Caco-2 (cell line): Measurements from ENCODE around the gene NALCN. TPM values are rescaled to one million over a fixed set of nuclear protein-coding genes. Genes with fewer than 3 reads are reported as not detected.

Experiments
- BruUV-seq: library from RNA; stranded (reverse); fragments of 400-500 nt; replicated peaks from 2 replicates; lab custom pipeline; 2021; lab: Mats Ljungman, UMichigan
- CTCF ChIA-PET: fragments of 300-600 bp; sonication (Branson Sonifier 250); formaldehyde crosslinking; loops from one replicate; lab custom pipeline; 2022; ENCODE audit warnings: antibody characterized with exemption; lab: Charles Lee
- POLR2A ChIA-PET: fragments of 300-600 bp; sonication (Branson Sonifier 250); formaldehyde crosslinking; loops from one replicate; lab custom pipeline; 2022; ENCODE audit warnings: antibody characterized with exemption; lab: Charles Lee
- DNase-seq, 2 experiments: peaks; one replicate each; pipeline versions ENCODE4 v3.0.0 to v3.0.0-alpha.2; 2020 to 2022
- H3K27me3 ChIP-seq: replicated peaks from 2 replicates; pipeline ENCODE4 v1.6.0; 2011; ENCODE audit warnings: low read length; ENCODE audit not compliant: control insufficient read depth, insufficient read depth
- H3K36me3 ChIP-seq: 2 replicates; pipeline ENCODE4 v1.5.1; 2011; ENCODE audit warnings: low read length; ENCODE audit not compliant: control insufficient read depth, insufficient read depth
- H3K4me1 ChIP-seq: fragments of 250-450 bp; sonication (Bioruptor Pico); 2 replicates; pipeline ENCODE4 v1.5.1; 2020; ENCODE audit warnings: mild to moderate bottlenecking
- H3K4me3 ChIP-seq: 2 replicates; pipeline ENCODE4 v1.5.1; 2011; ENCODE audit warnings: low read depth, mild to moderate bottlenecking, control low read depth, low read length
- H3K9me3 ChIP-seq: fragments of 250-450 bp; sonication (Bioruptor Pico); 2 replicates; pipeline ENCODE4 v1.5.1; 2020; ENCODE audit warnings: mild to moderate bottlenecking, moderate library complexity
- H3K27ac Mint-ChIP-seq: one replicate; pipeline ENCODE4 v1.8.0; 2022; ENCODE audit warnings: mixed read lengths; ENCODE audit not compliant: unreplicated experiment
- H3K27me3 Mint-ChIP-seq: one replicate; pipeline ENCODE4 v1.8.0; 2022; ENCODE audit warnings: mixed read lengths; ENCODE audit not compliant: insufficient read depth, unreplicated experiment
- H3K36me3 Mint-ChIP-seq: one replicate; pipeline ENCODE4 v1.8.0; 2022; ENCODE audit warnings: mild to moderate bottlenecking, mixed read lengths; ENCODE audit not compliant: insufficient read depth, unreplicated experiment
- H3K4me1 Mint-ChIP-seq: one replicate; pipeline ENCODE4 v1.8.0; 2022; ENCODE audit warnings: low read depth, mixed read lengths; ENCODE audit not compliant: unreplicated experiment
- H3K4me3 Mint-ChIP-seq: one replicate; pipeline ENCODE4 v1.8.0; 2022; ENCODE audit warnings: mild to moderate bottlenecking, moderate library complexity, mixed read lengths; ENCODE audit not compliant: unreplicated experiment
- H3K9me3 Mint-ChIP-seq: one replicate; pipeline ENCODE4 v1.8.0; 2022; ENCODE audit warnings: mixed read lengths; ENCODE audit not compliant: unreplicated experiment
- intact Hi-C: fragments of 100-400 bp; cut with micrococcal nuclease; formaldehyde crosslinking; loops from one replicate; pipeline ENCODE4 v1.10.0; 2022; ENCODE audit not compliant: unreplicated experiment
- total RNA-seq: library from RNA; stranded (reverse); gene quantifications from 2 replicates; pipeline ENCODE4 v1.2.3, GENCODE V29; 2022
- TF ChIP-seq, protein P1 (sequence below), 2 experiments: fragments of 200-600 bp in 1 of 2; IDR thresholded peaks; 1 replicate in 1 of 2; 2 replicates in 1 of 2; pipeline versions ENCODE4 v1.5.1 to v1.8.0; 2011 to 2022; ENCODE audit warnings: antibody characterized with exemption in 1 of 2, control low read depth in 1 of 2, inconsistent platforms in 1 of 2, low read depth in 1 of 2, low read length in 1 of 2, mild to moderate bottlenecking in 1 of 2, moderate library complexity in 1 of 2; ENCODE audit not compliant: insufficient read depth in 1 of 2, severe bottlenecking in 1 of 2, unreplicated experiment in 1 of 2

NALCN gene
- total RNA-seq, 1 experiment from 2014 or later, result not detected

DNA sequence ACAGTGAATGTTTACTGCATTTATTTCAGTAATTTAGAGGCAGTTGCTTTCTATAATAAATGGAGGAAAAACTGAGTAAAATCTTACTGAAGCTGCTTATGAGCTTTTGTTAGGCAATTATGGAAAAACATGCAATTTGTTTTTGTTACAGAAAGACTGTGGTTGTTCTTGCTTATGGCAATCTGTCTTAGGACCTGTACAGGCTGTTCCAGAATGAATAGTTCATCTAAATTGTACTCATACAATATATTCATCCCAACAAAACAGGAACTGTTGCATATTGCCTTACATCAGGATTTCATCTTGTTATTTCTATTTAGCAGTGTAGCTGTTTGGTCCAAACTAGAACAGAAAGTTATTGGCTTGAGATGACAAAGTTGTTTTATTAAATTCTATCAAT lies 199.2 kb downstream of the NALCN start:
- ChIA-PET POLR2A (no interaction called here), CTCF (no interaction called here)
- TF ChIP-seq, protein P1, sequence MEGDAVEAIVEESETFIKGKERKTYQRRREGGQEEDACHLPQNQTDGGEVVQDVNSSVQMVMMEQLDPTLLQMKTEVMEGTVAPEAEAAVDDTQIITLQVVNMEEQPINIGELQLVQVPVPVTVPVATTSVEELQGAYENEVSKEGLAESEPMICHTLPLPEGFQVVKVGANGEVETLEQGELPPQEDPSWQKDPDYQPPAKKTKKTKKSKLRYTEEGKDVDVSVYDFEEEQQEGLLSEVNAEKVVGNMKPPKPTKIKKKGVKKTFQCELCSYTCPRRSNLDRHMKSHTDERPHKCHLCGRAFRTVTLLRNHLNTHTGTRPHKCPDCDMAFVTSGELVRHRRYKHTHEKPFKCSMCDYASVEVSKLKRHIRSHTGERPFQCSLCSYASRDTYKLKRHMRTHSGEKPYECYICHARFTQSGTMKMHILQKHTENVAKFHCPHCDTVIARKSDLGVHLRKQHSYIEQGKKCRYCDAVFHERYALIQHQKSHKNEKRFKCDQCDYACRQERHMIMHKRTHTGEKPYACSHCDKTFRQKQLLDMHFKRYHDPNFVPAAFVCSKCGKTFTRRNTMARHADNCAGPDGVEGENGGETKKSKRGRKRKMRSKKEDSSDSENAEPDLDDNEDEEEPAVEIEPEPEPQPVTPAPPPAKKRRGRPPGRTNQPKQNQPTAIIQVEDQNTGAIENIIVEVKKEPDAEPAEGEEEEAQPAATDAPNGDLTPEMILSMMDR (IDR thresholded peaks at IDR 0.05; ENCODE audit: insufficient read depth in 1 of 2, low read depth in 1 of 2, low read length in 1 of 2, severe bottlenecking in 1 of 2, unreplicated experiment in 1 of 2), result no peak
- Mint-ChIP-seq H3K27ac (no peak overlapping the region), H3K27me3 (peaks cover 4% of the 10 kb centered on the region), H3K9me3 (no peaks in the 10 kb centered on the region), H3K36me3 (no peaks in the 10 kb centered on the region), H3K4me1 (no peaks in the 10 kb centered on the region), H3K4me3 (no peak overlapping the region)
- no peaks in the 10 kb centered on the region for H3K4me1 ChIP-seq
- intact Hi-C loops, result no loop called here
- H3K36me3 ChIP-seq, result no peaks in the 10 kb centered on the region
- no peak overlapping the region for H3K4me3 ChIP-seq
- DNase-seq, result no peak
- H3K9me3 ChIP-seq, result no peaks in the 10 kb centered on the region
- BruUV-seq, result no TSS peak
- no peaks in the 10 kb centered on the region for H3K27me3 ChIP-seq

DNA sequence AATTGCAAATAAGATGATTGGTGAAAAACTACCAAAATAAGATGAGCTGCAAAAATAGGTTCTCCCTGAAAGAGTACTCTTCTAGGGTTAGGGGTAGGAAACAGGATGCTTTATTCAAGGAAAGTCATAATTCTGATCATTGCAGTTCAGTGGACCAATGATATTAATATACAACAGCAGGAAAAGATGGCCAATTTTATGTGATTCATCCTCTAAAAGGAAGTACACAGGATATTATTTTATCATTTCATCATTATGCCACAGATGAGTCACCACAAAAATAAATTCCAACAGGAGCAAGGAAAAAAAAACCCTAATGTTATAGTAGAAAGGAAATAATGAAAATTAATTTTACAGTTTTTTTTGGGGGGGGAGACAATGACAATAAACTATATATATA lies 205.0 kb downstream of the NALCN start:
- Histone ChIP-seq H3K27me3 (no peaks in the 10 kb centered on the region), H3K4me1 (no peaks in the 10 kb centered on the region), H3K4me3 (no peak overlapping the region), H3K9me3 (no peaks in the 10 kb centered on the region), H3K36me3 (no peaks in the 10 kb centered on the region)
- no peaks in the 10 kb centered on the region for H3K36me3 Mint-ChIP-seq
- no peak for DNase-seq
- H3K27ac Mint-ChIP-seq, result no peak overlapping the region
- peaks cover 3% of the 10 kb centered on the region for H3K27me3 Mint-ChIP-seq
- intact Hi-C loops, result no loop called here
- BruUV-seq, result no TSS peak
- H3K4me3 Mint-ChIP-seq, result no peak overlapping the region
- no peaks in the 10 kb centered on the region for H3K4me1 Mint-ChIP-seq
- TF ChIP-seq, protein P1 (IDR thresholded peaks at IDR 0.05; ENCODE audit: insufficient read depth in 1 of 2, low read depth in 1 of 2, low read length in 1 of 2, severe bottlenecking in 1 of 2, unreplicated experiment in 1 of 2), result no peak
- ChIA-PET CTCF (interaction anchor here (0.6 kb wide), 1 partner anchor 8 kb away, joined by 3 read pairs; no protein-coding TSS in a partner anchor), POLR2A (no interaction called here)
- no peaks in the 10 kb centered on the region for H3K9me3 Mint-ChIP-seq

DNA sequence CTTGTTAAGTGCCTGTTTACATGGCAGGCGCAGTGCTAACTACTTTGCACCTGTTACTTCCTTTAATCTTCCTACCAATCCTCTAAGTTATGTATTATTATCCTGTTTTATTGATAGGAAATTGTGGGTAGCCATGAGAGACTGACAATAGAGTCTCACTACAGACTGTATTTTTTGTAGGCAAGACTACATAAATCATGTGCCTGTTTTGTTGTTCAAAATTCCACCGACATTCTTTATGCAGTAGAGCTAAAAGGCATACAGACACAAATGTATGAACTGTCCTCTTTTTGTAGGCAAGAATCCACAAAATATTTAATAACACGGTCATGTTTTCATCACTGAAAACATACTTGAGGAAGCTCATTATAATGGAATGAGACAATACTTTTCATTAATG lies 205.5 kb downstream of the NALCN start:
- H3K4me3 Mint-ChIP-seq, result no peak overlapping the region
- intact Hi-C loops, result no loop called here
- Histone ChIP-seq H3K9me3 (no peaks in the 10 kb centered on the region), H3K27me3 (no peaks in the 10 kb centered on the region), H3K36me3 (no peaks in the 10 kb centered on the region), H3K4me1 (no peaks in the 10 kb centered on the region), H3K4me3 (no peak overlapping the region)
- no peaks in the 10 kb centered on the region for H3K4me1 Mint-ChIP-seq
- DNase-seq, result no peak
- H3K9me3 Mint-ChIP-seq, result no peaks in the 10 kb centered on the region
- CTCF ChIA-PET, result no interaction called here
- no peak overlapping the region for H3K27ac Mint-ChIP-seq
- H3K36me3 Mint-ChIP-seq, result no peaks in the 10 kb centered on the region
- peaks cover 3% of the 10 kb centered on the region for H3K27me3 Mint-ChIP-seq
- BruUV-seq, result no TSS peak
- TF ChIP-seq, protein P1 (IDR thresholded peaks at IDR 0.05; ENCODE audit: insufficient read depth in 1 of 2, low read depth in 1 of 2, low read length in 1 of 2, severe bottlenecking in 1 of 2, unreplicated experiment in 1 of 2), result no peak
- POLR2A ChIA-PET, result no interaction called here
